PC-9 (cell line): ENCODE data around the gene TRPM4. TPM values are rescaled to one million over a fixed set of nuclear protein-coding genes. Genes with fewer than 3 reads are reported as not detected.

ENCODE experiments used
- BruUV-seq: library from RNA; stranded (reverse); fragments of 400-500 nt; replicated peaks from 2 replicates; lab custom pipeline; 2021; lab: Mats Ljungman, UMichigan
- CTCF ChIA-PET: fragments of 300-600 bp; sonication (Branson Sonifier 250); formaldehyde crosslinking; loops from one replicate; lab custom pipeline; 2022; ENCODE audit warnings: antibody characterized with exemption; lab: Charles Lee
- POLR2A ChIA-PET: fragments of 300-600 bp; sonication (Branson Sonifier 250); formaldehyde crosslinking; loops from one replicate; lab custom pipeline; 2022; ENCODE audit warnings: antibody characterized with exemption; ENCODE audit not compliant: unreplicated experiment; lab: Charles Lee
- DNase-seq, 2 experiments: peaks; one replicate each; pipeline versions ENCODE4 v3.0.0 to v3.0.0-alpha.2; 2015 to 2022; ENCODE audit warnings: mixed read lengths in 1 of 2
- H2AFZ ChIP-seq: fragments of 200-600 bp; sonication (generic); 2 replicates; pipeline ENCODE4 v1.8.1; 2017; ENCODE audit warnings: antibody characterized with exemption
- H3F3A ChIP-seq: fragments of 200-600 bp; sonication (generic); 2 replicates; pipeline ENCODE4 v1.8.1; 2017; ENCODE audit warnings: antibody characterized with exemption, mild to moderate bottlenecking, low read depth; ENCODE audit not compliant: insufficient read depth
- H3K27ac ChIP-seq: fragments of 200-600 bp; sonication (generic); 2 replicates; pipeline ENCODE4 v1.6.1; 2016; ENCODE audit warnings: mixed run types
- H3K27me3 ChIP-seq: fragments of 200-600 bp; sonication (generic); 2 replicates; pipeline ENCODE4 v1.6.1; 2016; ENCODE audit warnings: low read depth, mixed run types; ENCODE audit not compliant: insufficient read depth
- H3K36me3 ChIP-seq: fragments of 200-600 bp; sonication (generic); 2 replicates; pipeline ENCODE4 v1.6.1; 2016; ENCODE audit warnings: low read depth, mixed run types
- H3K4me1 ChIP-seq: fragments of 200-600 bp; sonication (generic); replicated peaks from 2 replicates; pipeline ENCODE4 v1.6.1; 2016; ENCODE audit warnings: mixed run types; ENCODE audit not compliant: insufficient read depth
- H3K4me2 ChIP-seq: fragments of 200-600 bp; sonication (generic); 2 replicates; pipeline ENCODE4 v1.6.1; 2017; ENCODE audit warnings: mixed run types
- H3K4me3 ChIP-seq: fragments of 200-600 bp; sonication (generic); 2 replicates; pipeline ENCODE4 v1.6.1; 2016; ENCODE audit warnings: mixed run types
- H3K79me2 ChIP-seq: fragments of 200-600 bp; sonication (generic); 2 replicates; pipeline ENCODE4 v1.6.1; 2017; ENCODE audit warnings: low read depth, mixed run types
- H3K9me2 ChIP-seq: fragments of 200-600 bp; sonication (generic); 2 replicates; pipeline ENCODE4 v1.8.1; 2017; ENCODE audit warnings: mild to moderate bottlenecking; ENCODE audit not compliant: insufficient read depth
- H3K9me3 ChIP-seq: fragments of 200-600 bp; sonication (generic); 2 replicates; pipeline ENCODE4 v1.8.1; 2016; ENCODE audit warnings: low read depth; ENCODE audit not compliant: insufficient read depth
- H4K20me1 ChIP-seq: fragments of 200-600 bp; sonication (generic); 2 replicates; pipeline ENCODE4 v1.8.1; 2017; ENCODE audit not compliant: insufficient read depth
- CTCF ChIP-seq: fragments of 200-600 bp; sonication (generic); conservative IDR thresholded peaks from 2 replicates; pipeline ENCODE4 v1.6.1; 2017; ENCODE audit warnings: mixed run types, antibody characterized with exemption, mild to moderate bottlenecking, moderate library complexity
- EZH2 ChIP-seq: fragments of 200-600 bp; sonication (generic); IDR thresholded peaks from 2 replicates; pipeline ENCODE4 v1.8.0; 2017; ENCODE audit warnings: antibody characterized with exemption, low read depth
- intact Hi-C: fragments of 100-400 bp; cut with micrococcal nuclease; formaldehyde crosslinking; loops from one replicate; pipeline ENCODE4 v1.10.0; 2022; ENCODE audit not compliant: unreplicated experiment
- total RNA-seq: library from RNA; stranded (reverse); gene quantifications from 2 replicates; pipeline ENCODE4 v1.2.3, GENCODE V29; 2021

Gene TRPM4
- total RNA-seq, 1 experiment from 2014 or later, result 43.8 TPM

GRCh38 chr19:49196527-49197240, 39.1 kb downstream of the TRPM4 start:
- intact Hi-C loops, result loop anchor here (5.0 kb wide), 1 partner anchor 99 kb away; no protein-coding TSS in a partner anchor
- Histone ChIP-seq H3F3A (peaks cover 33% of the 10 kb centered on the region), H3K79me2 (no peaks in the 10 kb centered on the region), H3K4me2 (no peak overlapping the region), H3K9me2 (no peaks in the 10 kb centered on the region), H2AFZ (no peak overlapping the region), H3K27ac (no peak overlapping the region), H4K20me1 (no peaks in the 10 kb centered on the region), H3K4me1 (peaks cover 19% of the 10 kb centered on the region; the same call in 1 of the 2 replicates), H3K36me3 (peaks cover 3% of the 10 kb centered on the region; the same call in 1 of the 2 replicates), H3K4me3 (no peak overlapping the region), H3K27me3 (no peaks in the 10 kb centered on the region), H3K9me3 (no peaks in the 10 kb centered on the region)
- ChIA-PET POLR2A (no interaction called here), CTCF (interaction anchor here (0.6 kb wide), 1 partner anchor 13 kb away, joined by 4 read pairs; no protein-coding TSS in a partner anchor)
- TF ChIP-seq EZH2 (no peak), CTCF (no peak)
- no TSS peak for BruUV-seq
- no peak for DNase-seq

DNA sequence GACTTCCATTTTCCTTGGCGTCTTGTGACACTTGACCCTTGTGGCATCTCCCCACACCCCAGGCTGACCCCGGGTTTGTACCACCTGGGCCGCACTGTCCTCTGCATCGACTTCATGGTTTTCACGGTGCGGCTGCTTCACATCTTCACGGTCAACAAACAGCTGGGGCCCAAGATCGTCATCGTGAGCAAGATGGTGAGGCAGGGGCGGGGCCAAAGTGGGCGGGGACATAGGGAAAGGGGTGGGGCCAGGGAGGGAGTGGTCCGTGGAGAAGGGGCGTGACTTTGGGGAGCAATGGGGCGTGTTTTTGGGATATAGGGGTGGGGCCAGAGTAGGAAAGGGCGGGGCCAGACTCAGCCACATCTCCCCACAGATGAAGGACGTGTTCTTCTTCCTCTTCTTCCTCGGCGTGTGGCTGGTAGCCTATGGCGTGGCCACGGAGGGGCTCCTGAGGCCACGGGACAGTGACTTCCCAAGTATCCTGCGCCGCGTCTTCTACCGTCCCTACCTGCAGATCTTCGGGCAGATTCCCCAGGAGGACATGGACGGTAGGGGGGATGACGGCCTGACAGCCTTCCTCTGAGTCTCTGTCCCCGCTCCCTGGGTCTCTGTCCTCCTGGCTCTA, 42.8 kb downstream of the TRPM4 start:
- Histone ChIP-seq H3K9me3 (no peaks in the 10 kb centered on the region), H3F3A (peaks cover 50% of the 10 kb centered on the region), H3K4me2 (no peak overlapping the region), H2AFZ (no peak overlapping the region), H3K9me2 (no peaks in the 10 kb centered on the region), H3K27ac (no peak overlapping the region), H3K4me3 (no peak overlapping the region), H3K4me1 (peaks cover 38% of the 10 kb centered on the region), H3K36me3 (peaks cover 9% of the 10 kb centered on the region; the same call in 1 of the 2 replicates), H4K20me1 (no peaks in the 10 kb centered on the region), H3K79me2 (no peaks in the 10 kb centered on the region), H3K27me3 (no peaks in the 10 kb centered on the region)
- intact Hi-C loops, result no loop called here
- no TSS peak for BruUV-seq
- ChIA-PET POLR2A (no interaction called here), CTCF (no interaction called here)
- TF ChIP-seq EZH2, result no peak
- no peak for TF ChIP-seq CTCF
- no peak for DNase-seq

DNA sequence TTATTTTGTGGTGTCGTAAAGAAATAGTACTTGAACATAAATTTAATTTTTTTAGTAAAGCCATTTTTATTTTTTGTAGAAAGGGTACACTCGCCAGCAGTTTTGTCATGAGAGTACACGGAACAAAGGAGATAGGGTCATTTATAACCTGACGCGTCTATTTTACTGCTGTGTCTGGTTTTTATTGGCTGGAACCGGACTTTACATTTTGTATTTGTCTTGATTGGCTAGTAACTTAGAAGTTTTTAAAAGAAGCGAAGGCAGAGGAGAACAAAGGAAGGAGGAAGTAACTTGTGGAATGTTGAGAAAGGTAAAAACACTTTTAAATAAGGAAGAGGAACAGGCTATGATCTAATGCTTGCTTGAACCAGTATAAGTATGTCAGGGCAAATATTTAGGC, 43.5 kb downstream of the TRPM4 start:
- Histone ChIP-seq H3F3A (peaks cover 52% of the 10 kb centered on the region), H3K79me2 (no peaks in the 10 kb centered on the region), H2AFZ (no peak overlapping the region), H4K20me1 (no peaks in the 10 kb centered on the region), H3K4me1 (peaks cover 38% of the 10 kb centered on the region), H3K36me3 (peaks cover 9% of the 10 kb centered on the region; the same call in 1 of the 2 replicates), H3K27ac (no peak overlapping the region), H3K9me3 (no peaks in the 10 kb centered on the region), H3K4me2 (no peak overlapping the region), H3K27me3 (no peaks in the 10 kb centered on the region), H3K9me2 (no peaks in the 10 kb centered on the region), H3K4me3 (no peak overlapping the region)
- intact Hi-C loops, result no loop called here
- BruUV-seq, result no TSS peak
- CTCF ChIA-PET, result no interaction called here
- POLR2A ChIA-PET, result interaction anchor here (0.7 kb wide), 1 partner anchor 138 kb away, joined by 13 read pairs; no protein-coding TSS in a partner anchor
- no peak for TF ChIP-seq EZH2
- TF ChIP-seq CTCF, result no peak
- no peak for DNase-seq
